IMR-90 (cell line): ENCODE measurements around the gene HAND1. TPM values are rescaled to one million over a fixed set of nuclear protein-coding genes. Genes with fewer than 3 reads are reported as not detected.

Source experiments
- ATAC-seq: fragments of 200-7000 bp; cut with Tn5 transposase; 2 replicates; pipeline ENCODE4 v1.9.1; 2020; ENCODE audit warnings: low read depth, mild to moderate bottlenecking, moderate library complexity
- BruUV-seq: library from RNA; stranded (reverse); fragments of 400-500 nt; replicated peaks from 2 replicates; lab custom pipeline; 2021; lab: Mats Ljungman, UMichigan
- CTCF ChIA-PET: fragments of 300-600 bp; formaldehyde crosslinking; extraction: SDS; loops from one replicate; lab custom pipeline; 2021; ENCODE audit warnings: antibody characterized with exemption; lab: Yijun Ruan, JAX
- POLR2A ChIA-PET: fragments of 300-600 bp; sonication (Branson Sonifier 250); formaldehyde crosslinking; loops from one replicate; lab custom pipeline; 2022; ENCODE audit warnings: antibody characterized with exemption; ENCODE audit not compliant: unreplicated experiment; lab: Charles Lee
- DNase-seq: peaks from one replicate; pipeline ENCODE4 v3.0.0; 2013
- H2AFZ ChIP-seq: replicated peaks from 2 replicates; pipeline ENCODE3; 2013; ENCODE audit warnings: low read length, mild to moderate bottlenecking; ENCODE audit not compliant: poor library complexity
- H2AK5ac ChIP-seq: 2 replicates; pipeline ENCODE4 v1.6.1; 2013; ENCODE audit warnings: low read depth, low read length, inconsistent platforms
- H2AK9ac ChIP-seq: replicated peaks from 2 replicates; pipeline ENCODE3; 2013; ENCODE audit warnings: mild to moderate bottlenecking, low read depth, low read length, moderate library complexity; ENCODE audit not compliant: poor library complexity
- H2BK120ac ChIP-seq: 2 replicates; pipeline ENCODE4 v1.6.1; 2013; ENCODE audit warnings: low read depth, low read length, inconsistent platforms
- H2BK15ac ChIP-seq: 3 replicates; pipeline ENCODE4 v1.6.1; 2013; ENCODE audit warnings: low read depth, low read length, inconsistent platforms
- H2BK20ac ChIP-seq: 2 replicates; pipeline ENCODE4 v1.6.1; 2013; ENCODE audit warnings: low read depth, mild to moderate bottlenecking, inconsistent platforms, low read length, moderate library complexity
- H2BK5ac ChIP-seq: 2 replicates; pipeline ENCODE4 v1.6.1; 2013; ENCODE audit warnings: mild to moderate bottlenecking, low read depth, low read length, inconsistent platforms; ENCODE audit not compliant: poor library complexity, severe bottlenecking
- H3K14ac ChIP-seq: replicated peaks from 2 replicates; pipeline ENCODE4 v1.6.1; 2013; ENCODE audit warnings: low read depth, low read length, inconsistent platforms
- H3K18ac ChIP-seq: 2 replicates; pipeline ENCODE4 v1.6.1; 2013; ENCODE audit warnings: low read depth, low read length, control low read depth
- H3K23ac ChIP-seq: 2 replicates; pipeline ENCODE4 v1.6.1; 2013; ENCODE audit warnings: low read depth, low read length, inconsistent platforms
- H3K27ac ChIP-seq: 2 replicates; pipeline ENCODE4 v1.5.1; 2013; ENCODE audit warnings: mild to moderate bottlenecking, control low read depth, low read length; ENCODE audit not compliant: insufficient read depth
- H3K27me3 ChIP-seq: 2 replicates; pipeline ENCODE4 v1.6.1; 2013; ENCODE audit warnings: low read length; ENCODE audit not compliant: control insufficient read depth, insufficient read depth
- H3K36me3 ChIP-seq: 2 replicates; pipeline ENCODE4 v1.6.1; 2013; ENCODE audit warnings: low read length, mixed read lengths; ENCODE audit not compliant: control insufficient read depth, insufficient read depth
- H3K4ac ChIP-seq: 2 replicates; pipeline ENCODE4 v1.6.1; 2013; ENCODE audit warnings: low read depth, low read length, inconsistent platforms
- H3K4me1 ChIP-seq: 2 replicates; pipeline ENCODE4 v1.6.1; 2013; ENCODE audit warnings: low read length, mixed read lengths; ENCODE audit not compliant: control insufficient read depth, insufficient read depth
- H3K4me2 ChIP-seq: 2 replicates; pipeline ENCODE4 v1.6.1; 2013; ENCODE audit warnings: low read depth, mild to moderate bottlenecking, control low read depth, low read length, moderate library complexity
- H3K4me3 ChIP-seq: 2 replicates; pipeline ENCODE4 v1.5.1; 2013; ENCODE audit warnings: low read depth, mild to moderate bottlenecking, control low read depth, low read length, moderate library complexity; ENCODE audit not compliant: insufficient read depth
- H3K56ac ChIP-seq: 2 replicates; pipeline ENCODE4 v1.6.1; 2013; ENCODE audit warnings: low read length, inconsistent platforms; ENCODE audit not compliant: insufficient read depth; ENCODE audit errors: extremely low read depth
- H3K79me1 ChIP-seq, 2 experiments: 2 replicates each; pipeline ENCODE4 v1.6.1; 2013; ENCODE audit warnings: low read length in 2 of 2, inconsistent platforms in 1 of 2, low read depth in 1 of 2
- H3K9ac ChIP-seq: 2 replicates; pipeline ENCODE4 v1.6.1; 2013; ENCODE audit warnings: low read depth, low read length, control low read depth
- H3K9me1 ChIP-seq: 2 replicates; pipeline ENCODE4 v1.6.1; 2013; ENCODE audit warnings: low read length, inconsistent platforms; ENCODE audit not compliant: insufficient read depth
- H3K9me3 ChIP-seq: 2 replicates; pipeline ENCODE4 v1.6.1; 2013; ENCODE audit warnings: low read length; ENCODE audit not compliant: control insufficient read depth, insufficient read depth
- H4K20me1 ChIP-seq: 2 replicates; pipeline ENCODE4 v1.6.1; 2013; ENCODE audit warnings: low read length, inconsistent platforms; ENCODE audit not compliant: insufficient read depth
- H4K5ac ChIP-seq: 2 replicates; pipeline ENCODE4 v1.6.1; 2013; ENCODE audit warnings: mild to moderate bottlenecking, low read depth, low read length, control low read depth
- H4K8ac ChIP-seq, 2 experiments: 2 replicates each; pipeline ENCODE4 v1.6.1; 2013; ENCODE audit warnings: low read depth in 2 of 2, low read length in 2 of 2, control low read depth in 1 of 2, inconsistent platforms in 1 of 2
- H4K91ac ChIP-seq: 2 replicates; pipeline ENCODE4 v1.6.1; 2013; ENCODE audit warnings: low read depth, low read length, inconsistent platforms; ENCODE audit not compliant: insufficient read depth
- BHLHE40 ChIP-seq: fragments of 150-350 bp; IDR thresholded peaks from 2 replicates; pipeline ENCODE4 v1.6.1; 2016; ENCODE audit warnings: mild to moderate bottlenecking, low read depth, low read length
- CEBPB ChIP-seq: IDR thresholded peaks from 2 replicates; pipeline ENCODE4 v1.6.1; 2012; ENCODE audit warnings: low read depth, low read length, improper control_type of control experiment
- CHD1 ChIP-seq: IDR thresholded peaks from 2 replicates; pipeline ENCODE4 v1.6.1; 2012; ENCODE audit warnings: low read depth, low read length, improper control_type of control experiment
- CTCF ChIP-seq: conservative IDR thresholded peaks from 2 replicates; pipeline ENCODE4 v1.5.1; 2012; ENCODE audit warnings: mild to moderate bottlenecking, low read depth, low read length, improper control_type of control experiment
- FOS ChIP-seq: fragments of 150-350 bp; IDR thresholded peaks from 2 replicates; pipeline ENCODE4 v1.6.1; 2016; ENCODE audit warnings: low read depth, low read length
- MAFK ChIP-seq: IDR thresholded peaks from 2 replicates; pipeline ENCODE4 v1.6.1; 2012; ENCODE audit warnings: low read depth, low read length, improper control_type of control experiment
- MAZ ChIP-seq: IDR thresholded peaks from 2 replicates; pipeline ENCODE4 v1.6.1; 2012; ENCODE audit warnings: low read depth, mild to moderate bottlenecking, low read length, improper control_type of control experiment, moderate library complexity, borderline replicate concordance
- MXI1 ChIP-seq: IDR thresholded peaks from 2 replicates; pipeline ENCODE4 v1.6.1; 2012; ENCODE audit warnings: low read depth, mild to moderate bottlenecking, low read length, moderate library complexity, borderline replicate concordance
- NFE2L2 ChIP-seq: fragments of 150-350 bp; IDR thresholded peaks from 2 replicates; pipeline ENCODE4 v1.6.1; 2016; ENCODE audit warnings: low read depth, mild to moderate bottlenecking, low read length
- POLR2A ChIP-seq: IDR thresholded peaks from 2 replicates; pipeline ENCODE4 v1.6.1; 2012; ENCODE audit warnings: mild to moderate bottlenecking, low read depth, low read length
- RAD21 ChIP-seq: IDR thresholded peaks from 2 replicates; pipeline ENCODE4 v1.6.1; 2012; ENCODE audit warnings: low read length, improper control_type of control experiment
- RCOR1 ChIP-seq: IDR thresholded peaks from 2 replicates; pipeline ENCODE4 v1.6.1; 2012; ENCODE audit warnings: mild to moderate bottlenecking, low read length, improper control_type of control experiment; ENCODE audit not compliant: insufficient replicate concordance
- RFX5 ChIP-seq: IDR thresholded peaks from 2 replicates; pipeline ENCODE4 v1.8.0; 2012; ENCODE audit warnings: low read depth, mild to moderate bottlenecking, low read length, moderate library complexity
- SMC3 ChIP-seq: fragments of 150-350 bp; IDR thresholded peaks from 2 replicates; pipeline ENCODE4 v1.6.1; 2016; ENCODE audit warnings: low read depth, mild to moderate bottlenecking, antibody characterized with exemption, low read length, moderate library complexity
- WGBS, 2 experiments: methylation state at CpG; one replicate each; pipeline versions ENCODE4 v1.1.5 to v1.1.7; 2013; ENCODE audit warnings: missing lambda C conversion rate in 2 of 2; ENCODE audit not compliant: insufficient read length in 1 of 2; ENCODE audit errors: extremely low coverage in 2 of 2; 5-methylcytosine and 5-hydroxymethylcytosine counted together
- dilution Hi-C: fragments of 300-500 bp; cut with HindIII; formaldehyde crosslinking; loops from one replicate; pipeline ENCODE4 v1.14.3; 2018; ENCODE audit warnings: low sequenced_read_pairs; ENCODE audit not compliant: unreplicated experiment
- in situ Hi-C: fragments of 300-500 bp; cut with MboI; formaldehyde crosslinking; loops from 3 replicates; pipeline ENCODE4 v1.14.3; 2019; ENCODE audit warnings: low sequenced_read_pairs, inconsistent platforms, mixed read lengths
- intact Hi-C: fragments of 100-400 bp; cut with micrococcal nuclease; formaldehyde crosslinking; loops from 2 replicates; pipeline ENCODE4 v1.10.0; 2022
- polyA plus RNA-seq, 3 experiments: library from polyadenylated mRNA; depleted of rRNA; stranded (reverse); fragments of >200 nt; gene quantifications; 2 replicates each; pipeline ENCODE4 v1.2.3, GENCODE V29; 2012; ENCODE audit warnings: low replicate concordance in 1 of 3
- total RNA-seq: library from RNA; depleted of rRNA; stranded (reverse); fragments of >200 nt; gene quantifications from 2 replicates; pipeline ENCODE4 v1.2.3, GENCODE V29; 2012
- TF ChIP-seq, protein P1 (sequence below): fragments of 150-350 bp; IDR thresholded peaks from 2 replicates; pipeline ENCODE4 v1.6.1; 2016; ENCODE audit warnings: low read depth, mild to moderate bottlenecking, low read length, moderate library complexity, borderline replicate concordance

HAND1 gene
- total and polyA plus RNA-seq, 2 of the 4 experiments (the other 2 are of a cell fraction): not detected

GRCh38 chr5:154479160-154479943 is 1.3 kb upstream of the HAND1 start:
- Histone ChIP-seq H3K4me1 (peaks cover 2% of the 10 kb centered on the region; the same call in 1 of the 2 replicates), H3K4me3 (no peak overlapping the region), H3K36me3 (no peaks in the 10 kb centered on the region), H4K20me1 (peaks cover 8% of the 10 kb centered on the region; the same call in 1 of the 2 replicates), H3K9me1 (no peaks in the 10 kb centered on the region), H3K27ac (no peak overlapping the region), H3K23ac (0 out of 2 replicates have a peak overlapping the region, but pooled peaks have one; percentile 46), H3K79me1 (no peaks in the 10 kb centered on the region), H2AK9ac (no peak overlapping the region), H2BK5ac (no peak overlapping the region), H2BK20ac (no peak overlapping the region), H3K4ac (no peak overlapping the region), H3K18ac (no peak overlapping the region), H4K5ac (no peak overlapping the region), H3K14ac (no peak overlapping the region), H4K8ac (no peak overlapping the region), H2BK120ac (no peak overlapping the region), H4K91ac (no peak overlapping the region), H2BK15ac (no peak overlapping the region), H2AK5ac (no peak overlapping the region), H3K27me3 (peaks cover 99% of the 10 kb centered on the region), H3K56ac (no peak overlapping the region), H3K4me2 (no peak overlapping the region; the same call in 1 of the 2 replicates), H3K9ac (no peak overlapping the region), H2AFZ (no peak overlapping the region), H3K9me3 (peaks cover 7% of the 10 kb centered on the region)
- POLR2A ChIA-PET: interaction anchor here (0.5 kb wide), 1 partner anchor 65 kb away, joined by 3 read pairs; no protein-coding TSS in a partner anchor
- no TSS peak for BruUV-seq
- DNase-seq (no peak), ATAC-seq (no peak)
- dilution Hi-C loops: no loop called here
- CTCF ChIA-PET: no interaction called here
- WGBS, 2 experiments: 2% methylated on average over 20 of the region's 44 CpGs; no CpG with 5 or more reads in 1 of the 2 experiments
- in situ Hi-C loops: no loop called here
- intact Hi-C loops: no loop called here
- TF ChIP-seq RAD21: no peak
- no peak for TF ChIP-seq POLR2A
- TF ChIP-seq SMC3: no peak
- TF ChIP-seq, protein P1, sequence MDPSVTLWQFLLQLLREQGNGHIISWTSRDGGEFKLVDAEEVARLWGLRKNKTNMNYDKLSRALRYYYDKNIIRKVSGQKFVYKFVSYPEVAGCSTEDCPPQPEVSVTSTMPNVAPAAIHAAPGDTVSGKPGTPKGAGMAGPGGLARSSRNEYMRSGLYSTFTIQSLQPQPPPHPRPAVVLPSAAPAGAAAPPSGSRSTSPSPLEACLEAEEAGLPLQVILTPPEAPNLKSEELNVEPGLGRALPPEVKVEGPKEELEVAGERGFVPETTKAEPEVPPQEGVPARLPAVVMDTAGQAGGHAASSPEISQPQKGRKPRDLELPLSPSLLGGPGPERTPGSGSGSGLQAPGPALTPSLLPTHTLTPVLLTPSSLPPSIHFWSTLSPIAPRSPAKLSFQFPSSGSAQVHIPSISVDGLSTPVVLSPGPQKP: no peak
- no peak for TF ChIP-seq BHLHE40
- TF ChIP-seq MXI1: no peak
- TF ChIP-seq CTCF: no peak
- no peak for TF ChIP-seq NFE2L2
- TF ChIP-seq CEBPB: no peak
- no peak for TF ChIP-seq FOS
- TF ChIP-seq RCOR1: no peak
- no peak for TF ChIP-seq CHD1
- no peak for TF ChIP-seq RFX5
- TF ChIP-seq MAZ: no peak
- TF ChIP-seq MAFK: no peak
